ENCODE results near the gene LARGE1.

The LARGE1 gene

GRCh38 chr22:33745501-33745900, 174.8 kb downstream of the LARGE1 start:
- H4K91ac ChIP-seq (ENCODE audit: low read depth, low read length, poor library complexity) = no peak overlapping the region
- no peak overlapping the region for H3K9ac ChIP-seq (ENCODE audit: low read depth, low read length, poor library complexity)
- no peak overlapping the region for H2BK15ac ChIP-seq (ENCODE audit: low read length)
- no peak overlapping the region for H2BK120ac ChIP-seq (ENCODE audit: low read depth, low read length)
- H3K23ac ChIP-seq (ENCODE audit: low read depth, low read length, poor library complexity) = no peak overlapping the region
- no peaks in the 10 kb centered on the region for H3K9me3 ChIP-seq (replicated peaks in 1 of 2; ENCODE audit: control insufficient read depth in 2 of 2, insufficient read depth in 1 of 2, low read depth in 1 of 2, low read length in 2 of 2)
- H3K79me1 ChIP-seq (ENCODE audit: low read depth, low read length) = no peaks in the 10 kb centered on the region
- no peak overlapping the region for H2AK5ac ChIP-seq (ENCODE audit: low read depth, low read length)
- WGBS, 2 donors (ENCODE audit: extremely low coverage in 2 of 2, insufficient read length in 2 of 2, insufficient replicate concordance in 1 of 2) = no CpG with 5 or more reads among the region's 7 CpGs
- no peaks in the 10 kb centered on the region for H3K36me3 ChIP-seq (replicated peaks in 1 of 2; ENCODE audit: control insufficient read depth in 2 of 2, insufficient read depth in 2 of 2, low read length in 2 of 2)
- no peak overlapping the region for H2BK12ac ChIP-seq (ENCODE audit: low read length)
- H3K4me3 ChIP-seq (ENCODE audit: low read length in 2 of 2) = no peak overlapping the region
- H3K4me1 ChIP-seq (ENCODE audit: control insufficient read depth in 2 of 2, insufficient read depth in 1 of 2, low read depth in 1 of 2, low read length in 2 of 2) = no peaks in the 10 kb centered on the region
- no peaks in the 10 kb centered on the region for H3K27me3 ChIP-seq (ENCODE audit: control insufficient read depth in 3 of 3, insufficient read depth in 3 of 3, low read depth in 1 of 3, low read length in 3 of 3)
- H3K18ac ChIP-seq (ENCODE audit: low read length) = no peak overlapping the region
- H3K27ac ChIP-seq (replicated peaks; ENCODE audit: low read length) = no peak overlapping the region
- H3K4ac ChIP-seq (ENCODE audit: low read length) = no peak overlapping the region
- H3K4me2 ChIP-seq (ENCODE audit: insufficient read depth, low read length, poor library complexity, severe bottlenecking) = no peak overlapping the region
- no peak for DNase-seq (ENCODE audit: low spot score)
- H3K14ac ChIP-seq (ENCODE audit: low read length) = no peak overlapping the region
- H2AFZ ChIP-seq (ENCODE audit: low read length) = no peak overlapping the region
- no peak overlapping the region for H2BK5ac ChIP-seq (ENCODE audit: low read length)
- no peak overlapping the region for H4K8ac ChIP-seq (ENCODE audit: low read depth, low read length)

DNA sequence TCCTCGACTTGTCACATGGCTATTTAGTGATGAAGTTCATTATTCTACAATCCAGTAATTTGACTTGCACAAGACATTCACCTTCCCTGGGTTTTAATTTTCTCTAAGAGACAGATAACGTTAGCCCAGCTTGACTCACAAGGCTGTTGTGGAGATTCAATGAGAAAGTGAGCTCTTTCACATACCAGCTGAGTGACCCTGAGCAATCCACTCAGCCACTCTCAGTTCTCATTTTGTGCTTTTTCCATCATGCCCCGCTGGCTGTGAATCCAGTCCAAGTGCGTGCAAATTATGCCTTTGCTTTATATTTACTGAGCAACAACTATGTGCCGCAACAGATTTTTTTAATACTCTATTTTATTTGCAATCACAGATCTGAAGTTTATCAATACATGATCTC, 176.5 kb downstream of the LARGE1 start:
- no peak overlapping the region for H2AFZ ChIP-seq (ENCODE audit: low read length)
- no peak overlapping the region for H2BK12ac ChIP-seq (ENCODE audit: low read length)
- no peak overlapping the region for H3K4me2 ChIP-seq (ENCODE audit: insufficient read depth, low read length, poor library complexity, severe bottlenecking)
- H3K4me1 ChIP-seq (ENCODE audit: control insufficient read depth in 2 of 2, insufficient read depth in 1 of 2, low read depth in 1 of 2, low read length in 2 of 2) = peaks cover 0 to 12% of the 10 kb centered on the region in 2 donors
- WGBS, 2 donors (ENCODE audit: extremely low coverage in 2 of 2, insufficient read length in 2 of 2, insufficient replicate concordance in 1 of 2) = no CpG with 5 or more reads among the region's 5 CpGs
- H3K27ac ChIP-seq (replicated peaks; ENCODE audit: low read length) = no peak overlapping the region
- H3K23ac ChIP-seq (ENCODE audit: low read depth, low read length, poor library complexity) = no peak overlapping the region
- no peak overlapping the region for H3K14ac ChIP-seq (ENCODE audit: low read length)
- no peak overlapping the region for H2BK120ac ChIP-seq (ENCODE audit: low read depth, low read length)
- H3K79me1 ChIP-seq (ENCODE audit: low read depth, low read length) = no peaks in the 10 kb centered on the region
- no peak overlapping the region for H3K4ac ChIP-seq (ENCODE audit: low read length)
- H2BK15ac ChIP-seq (ENCODE audit: low read length) = no peak overlapping the region
- H3K9me3 ChIP-seq (replicated peaks in 1 of 2; ENCODE audit: control insufficient read depth in 2 of 2, insufficient read depth in 1 of 2, low read depth in 1 of 2, low read length in 2 of 2) = no peaks in the 10 kb centered on the region
- no peak for DNase-seq (ENCODE audit: low spot score)
- H4K91ac ChIP-seq (ENCODE audit: low read depth, low read length, poor library complexity) = no peak overlapping the region
- H3K27me3 ChIP-seq (ENCODE audit: control insufficient read depth in 3 of 3, insufficient read depth in 3 of 3, low read depth in 1 of 3, low read length in 3 of 3) = no peaks in the 10 kb centered on the region
- no peak overlapping the region for H2AK5ac ChIP-seq (ENCODE audit: low read depth, low read length)
- no peak overlapping the region for H2BK5ac ChIP-seq (ENCODE audit: low read length)
- no peaks in the 10 kb centered on the region for H3K36me3 ChIP-seq (replicated peaks in 1 of 2; ENCODE audit: control insufficient read depth in 2 of 2, insufficient read depth in 2 of 2, low read length in 2 of 2)
- no peak overlapping the region for H3K4me3 ChIP-seq (ENCODE audit: low read length in 2 of 2)
- no peak overlapping the region for H4K8ac ChIP-seq (ENCODE audit: low read depth, low read length)
- no peak overlapping the region for H3K18ac ChIP-seq (ENCODE audit: low read length)
- H3K9ac ChIP-seq (ENCODE audit: low read depth, low read length, poor library complexity) = no peak overlapping the region

DNA sequence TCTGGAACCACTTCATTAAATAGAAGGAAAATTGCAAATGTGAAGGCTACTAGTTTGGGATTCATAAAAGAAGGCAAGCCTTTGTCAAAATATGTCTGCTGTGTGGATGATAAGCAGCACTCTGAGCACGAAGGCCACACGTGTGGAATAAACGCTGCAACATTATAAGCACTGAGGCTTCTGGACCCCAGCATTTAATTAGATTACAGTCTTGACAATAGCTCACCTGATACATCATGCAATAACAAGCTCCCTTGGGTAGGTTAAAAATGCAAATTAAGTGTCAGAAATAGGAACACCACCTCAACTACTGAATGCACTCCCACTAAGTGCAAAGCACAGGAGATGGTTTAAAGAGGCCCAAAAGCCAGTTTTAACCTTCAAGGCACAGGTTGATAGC, 179.3 kb downstream of the LARGE1 start:
- no peak overlapping the region for H2AFZ ChIP-seq (ENCODE audit: low read length)
- H3K9ac ChIP-seq (ENCODE audit: low read depth, low read length, poor library complexity) = no peak overlapping the region

DNA sequence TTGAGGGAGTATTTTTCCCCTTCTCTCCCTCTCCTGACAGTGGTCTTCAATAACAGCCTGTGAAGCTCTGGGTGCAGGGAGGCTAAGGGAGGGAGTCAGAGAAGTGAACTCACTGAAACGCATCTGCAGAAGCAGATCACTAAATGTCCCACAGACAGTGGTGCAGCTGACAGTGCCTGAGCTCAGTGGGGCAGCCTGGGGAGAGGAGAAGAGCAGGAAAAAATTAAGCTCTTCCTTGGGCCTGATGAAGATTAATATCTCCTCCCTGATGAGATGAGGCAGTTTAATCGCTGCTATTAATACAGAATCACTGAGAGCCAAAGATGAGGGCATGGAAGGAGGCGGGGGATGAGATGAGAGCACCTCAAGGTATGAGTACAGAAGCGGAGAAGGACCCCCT, 180.8 kb downstream of the LARGE1 start:
- no peak overlapping the region for H3K4me3 ChIP-seq (ENCODE audit: low read length in 2 of 2)
- peaks cover 13 to 24% of the 10 kb centered on the region in 2 donors for H3K4me1 ChIP-seq (ENCODE audit: control insufficient read depth in 2 of 2, insufficient read depth in 1 of 2, low read depth in 1 of 2, low read length in 2 of 2)
- DNase-seq (ENCODE audit: low spot score) = no peak
- H3K27ac ChIP-seq (replicated peaks; ENCODE audit: low read length) = no peak overlapping the region
- no peak overlapping the region for H2AK5ac ChIP-seq (ENCODE audit: low read depth, low read length)
- H3K4me2 ChIP-seq (ENCODE audit: insufficient read depth, low read length, poor library complexity, severe bottlenecking) = no peak overlapping the region
- H2BK120ac ChIP-seq (ENCODE audit: low read depth, low read length) = no peak overlapping the region
- no peak overlapping the region for H3K4ac ChIP-seq (ENCODE audit: low read length)
- H4K8ac ChIP-seq (ENCODE audit: low read depth, low read length) = no peak overlapping the region
- no peak overlapping the region for H2BK12ac ChIP-seq (ENCODE audit: low read length)
- H3K23ac ChIP-seq (ENCODE audit: low read depth, low read length, poor library complexity) = no peak overlapping the region
- no peak overlapping the region for H3K14ac ChIP-seq (ENCODE audit: low read length)
- H2BK15ac ChIP-seq (ENCODE audit: low read length) = no peak overlapping the region
- H3K18ac ChIP-seq (ENCODE audit: low read length) = no peak overlapping the region
- no peaks in the 10 kb centered on the region for H3K36me3 ChIP-seq (replicated peaks in 1 of 2; ENCODE audit: control insufficient read depth in 2 of 2, insufficient read depth in 2 of 2, low read length in 2 of 2)
- peaks cover 0 to 11% of the 10 kb centered on the region in 2 donors for H3K9me3 ChIP-seq (replicated peaks in 1 of 2; ENCODE audit: control insufficient read depth in 2 of 2, insufficient read depth in 1 of 2, low read depth in 1 of 2, low read length in 2 of 2)
- H3K9ac ChIP-seq (ENCODE audit: low read depth, low read length, poor library complexity) = no peak overlapping the region
- H4K91ac ChIP-seq (ENCODE audit: low read depth, low read length, poor library complexity) = no peak overlapping the region
- no peak overlapping the region for H2BK5ac ChIP-seq (ENCODE audit: low read length)
- no peak overlapping the region for H2AFZ ChIP-seq (ENCODE audit: low read length)
- no peaks in the 10 kb centered on the region for H3K27me3 ChIP-seq (ENCODE audit: control insufficient read depth in 3 of 3, insufficient read depth in 3 of 3, low read depth in 1 of 3, low read length in 3 of 3)
- no peaks in the 10 kb centered on the region for H3K79me1 ChIP-seq (ENCODE audit: low read depth, low read length)
- no CpG with 5 or more reads among the region's 4 CpGs for WGBS, 2 donors (ENCODE audit: extremely low coverage in 2 of 2, insufficient read length in 2 of 2, insufficient replicate concordance in 1 of 2)

More for the DNA sequence above, 179.3 kb downstream of the LARGE1 start:
- no peak overlapping the region for H2BK15ac ChIP-seq (ENCODE audit: low read length)
- peaks cover 0 to 2% of the 10 kb centered on the region in 2 donors for H3K9me3 ChIP-seq (replicated peaks in 1 of 2; ENCODE audit: control insufficient read depth in 2 of 2, insufficient read depth in 1 of 2, low read depth in 1 of 2, low read length in 2 of 2)
- no peak overlapping the region for H2BK5ac ChIP-seq (ENCODE audit: low read length)
- no peak overlapping the region for H3K4me3 ChIP-seq (ENCODE audit: low read length in 2 of 2)
- H2BK12ac ChIP-seq (ENCODE audit: low read length) = no peak overlapping the region
- no peak overlapping the region for H3K14ac ChIP-seq (ENCODE audit: low read length)
- no peaks in the 10 kb centered on the region for H3K27me3 ChIP-seq (ENCODE audit: control insufficient read depth in 3 of 3, insufficient read depth in 3 of 3, low read depth in 1 of 3, low read length in 3 of 3)
- no peaks in the 10 kb centered on the region for H3K79me1 ChIP-seq (ENCODE audit: low read depth, low read length)
- H3K36me3 ChIP-seq (replicated peaks in 1 of 2; ENCODE audit: control insufficient read depth in 2 of 2, insufficient read depth in 2 of 2, low read length in 2 of 2) = no peaks in the 10 kb centered on the region
- no peak for DNase-seq (ENCODE audit: low spot score)
- no peak overlapping the region for H3K4ac ChIP-seq (ENCODE audit: low read length)
- H4K8ac ChIP-seq (ENCODE audit: low read depth, low read length) = no peak overlapping the region
- H2AK5ac ChIP-seq (ENCODE audit: low read depth, low read length) = no peak overlapping the region
- no peak overlapping the region for H3K23ac ChIP-seq (ENCODE audit: low read depth, low read length, poor library complexity)
- H3K18ac ChIP-seq (ENCODE audit: low read length) = no peak overlapping the region
- no peak overlapping the region for H2BK120ac ChIP-seq (ENCODE audit: low read depth, low read length)
- H4K91ac ChIP-seq (ENCODE audit: low read depth, low read length, poor library complexity) = no peak overlapping the region
- no CpG with 5 or more reads among the region's 3 CpGs for WGBS, 2 donors (ENCODE audit: extremely low coverage in 2 of 2, insufficient read length in 2 of 2, insufficient replicate concordance in 1 of 2)
- peaks cover 13 to 24% of the 10 kb centered on the region in 2 donors for H3K4me1 ChIP-seq (ENCODE audit: control insufficient read depth in 2 of 2, insufficient read depth in 1 of 2, low read depth in 1 of 2, low read length in 2 of 2)
- no peak overlapping the region for H3K4me2 ChIP-seq (ENCODE audit: insufficient read depth, low read length, poor library complexity, severe bottlenecking)
- no peak overlapping the region for H3K27ac ChIP-seq (replicated peaks; ENCODE audit: low read length)
